GM21737 (cell line): Measurements from ENCODE around the gene ZNF77.
"Not testable (repeated sequence)": the region's sequence is repeated elsewhere in the genome, so short reads cannot be mapped to it uniquely, and the experiment has no call there.

ENCODE experiments used
- ATAC-seq: cut with Tn5 transposase; IDR thresholded peaks from one replicate; pipeline ENCODE4 v1.9.1; 2021; ENCODE audit warnings: mild to moderate bottlenecking, moderate library complexity; ENCODE audit not compliant: unreplicated experiment

Gene ZNF77

DNA sequence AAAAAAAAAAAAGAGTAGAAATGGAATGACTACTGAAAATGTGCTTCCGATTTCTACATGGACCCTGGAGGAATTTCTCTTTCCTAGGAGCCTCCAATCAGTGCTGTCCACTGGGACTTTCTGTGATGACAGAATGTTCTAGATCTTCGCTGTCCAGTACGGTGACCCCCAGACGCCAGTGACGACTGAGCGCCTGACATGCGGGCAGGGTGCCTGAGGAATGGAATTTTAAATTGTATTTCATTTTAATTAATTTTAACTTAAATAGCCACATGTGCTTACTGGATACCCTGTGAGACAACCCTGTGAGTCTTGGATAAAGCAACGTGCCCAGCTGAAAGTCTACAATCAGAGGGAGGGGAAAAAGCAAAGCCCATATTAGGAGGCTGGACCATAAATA is 28.5 kb upstream of the ZNF77 start:
- ATAC-seq: no peak

DNA sequence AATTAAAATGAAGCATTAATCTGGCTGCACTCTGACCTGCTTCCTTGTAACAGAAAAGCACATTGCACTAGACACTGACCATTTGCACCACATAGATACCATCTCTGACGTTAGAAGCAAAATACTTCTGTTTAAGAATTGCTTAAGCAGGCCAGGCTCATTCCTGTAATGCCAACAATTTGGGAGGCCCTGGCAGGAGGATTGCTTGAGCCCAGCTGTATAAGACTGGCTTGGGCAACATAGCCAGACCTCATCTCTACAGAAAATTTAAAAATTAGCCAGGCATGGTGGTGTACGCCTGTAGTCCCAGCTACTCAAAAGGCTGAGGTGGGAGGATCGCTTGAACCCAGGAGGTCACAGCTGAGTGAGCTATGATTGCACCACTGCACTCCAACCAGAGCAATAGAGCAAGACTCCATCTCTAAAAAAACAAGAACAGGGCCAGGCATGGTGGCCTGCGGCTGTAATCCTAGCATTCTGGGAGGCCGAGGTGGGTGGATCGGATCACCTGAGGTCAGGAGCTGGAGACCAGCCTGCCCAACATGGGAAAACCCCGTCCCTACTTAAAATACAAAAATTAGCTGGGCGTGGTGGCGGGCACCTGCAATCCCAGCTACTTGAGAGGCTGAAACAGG is 25.5 kb upstream of the ZNF77 start:
- no peak for ATAC-seq

DNA sequence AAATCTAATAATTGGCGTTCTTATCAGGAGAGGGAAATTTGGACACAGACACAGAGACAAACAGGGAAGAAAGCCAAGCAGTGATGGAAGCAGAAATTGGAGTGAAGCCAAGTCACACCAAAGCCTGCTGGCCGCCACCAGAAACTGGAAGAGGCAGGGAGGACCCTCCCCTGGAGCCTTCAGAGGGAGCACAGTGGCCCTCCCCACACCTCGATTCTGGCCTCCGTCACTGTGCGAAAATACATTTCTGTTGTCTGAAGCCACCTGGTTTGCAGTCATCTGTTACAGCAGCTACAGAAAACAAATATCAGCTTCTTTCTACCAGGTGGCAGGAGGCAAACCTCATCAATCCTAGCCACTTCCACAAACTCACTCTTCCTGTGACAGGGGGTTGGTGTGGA is 24.3 kb upstream of the ZNF77 start:
- ATAC-seq: no peak

DNA sequence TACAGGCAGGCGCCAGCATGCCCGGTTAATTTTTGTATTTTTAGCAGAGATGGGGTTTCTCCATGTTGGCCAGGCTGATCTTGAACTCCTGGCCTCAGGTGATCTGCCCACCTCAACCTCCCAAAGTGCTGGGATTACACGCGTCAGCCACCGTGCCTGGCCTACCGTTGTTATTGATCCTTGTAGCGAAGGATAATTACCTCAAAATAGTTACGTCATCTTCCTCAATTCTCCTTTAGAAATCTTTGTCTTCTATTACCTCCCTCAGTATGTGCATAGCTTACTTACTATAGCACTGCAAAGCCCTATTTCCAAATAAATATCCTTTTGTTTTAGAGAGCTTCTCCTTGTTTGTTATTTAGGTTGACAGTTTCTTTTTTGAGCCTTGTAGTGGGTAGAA is 23.2 kb upstream of the ZNF77 start:
- no peak for ATAC-seq

DNA sequence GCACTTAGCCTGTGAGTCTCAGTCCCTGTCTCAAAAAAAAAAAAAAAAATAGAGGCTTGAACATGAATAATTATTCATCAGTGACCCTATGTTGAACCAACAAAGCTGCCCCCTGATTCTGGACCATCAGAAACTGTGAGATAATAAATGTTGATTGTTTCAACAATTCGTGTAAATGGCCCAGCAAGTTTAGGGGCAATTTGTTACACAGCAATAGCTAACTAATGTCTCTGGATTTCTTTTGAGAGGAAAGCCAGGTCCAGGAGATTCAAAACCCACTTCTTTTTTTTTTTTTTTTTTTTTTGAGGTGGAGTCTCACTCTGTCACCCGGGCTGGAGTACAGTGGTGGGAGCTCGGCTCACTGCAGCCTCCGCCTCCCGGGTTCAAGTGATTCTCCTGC is 20.1 kb upstream of the ZNF77 start:
- ATAC-seq: no peak

DNA sequence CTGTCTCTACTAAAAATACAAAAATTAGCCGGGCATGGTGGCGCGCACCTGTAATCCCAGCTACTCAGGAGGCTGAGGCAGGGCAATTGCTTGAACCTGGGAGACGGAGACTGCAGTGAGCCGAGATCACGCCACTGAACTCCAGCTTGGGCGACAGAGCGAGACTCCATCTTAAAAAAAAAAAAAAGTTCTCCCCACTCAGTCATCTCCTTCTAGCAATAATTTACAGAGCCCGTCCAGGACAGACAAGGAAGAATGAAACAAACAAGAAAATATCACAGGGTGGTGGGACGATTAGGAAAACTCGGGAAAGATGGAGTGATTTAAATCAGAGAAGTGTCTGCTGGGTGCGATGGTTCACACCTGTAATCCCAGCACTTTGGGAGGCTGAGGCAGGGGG is 18.9 kb upstream of the ZNF77 start:
- ATAC-seq: not testable (repeated sequence)

DNA sequence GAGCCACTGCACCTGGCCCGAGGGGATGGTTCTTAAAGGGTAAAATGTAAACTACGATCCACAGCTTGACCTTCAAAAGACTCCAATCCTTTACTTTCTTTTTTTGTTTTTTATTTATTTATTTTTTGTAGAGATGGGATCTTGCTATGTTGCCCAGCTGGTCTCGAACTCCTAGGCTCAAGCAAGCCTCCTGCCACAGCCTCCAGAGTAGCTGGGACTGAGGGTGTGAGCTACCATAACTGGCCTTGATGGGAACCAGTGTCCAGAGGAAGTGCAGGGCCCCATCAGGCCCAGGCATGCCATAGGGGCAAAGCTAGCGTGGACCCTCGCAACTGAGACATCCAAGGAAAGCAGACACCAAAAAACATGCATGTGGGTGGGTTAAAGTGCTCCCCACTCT is 18.4 kb upstream of the ZNF77 start:
- ATAC-seq: no peak

DNA sequence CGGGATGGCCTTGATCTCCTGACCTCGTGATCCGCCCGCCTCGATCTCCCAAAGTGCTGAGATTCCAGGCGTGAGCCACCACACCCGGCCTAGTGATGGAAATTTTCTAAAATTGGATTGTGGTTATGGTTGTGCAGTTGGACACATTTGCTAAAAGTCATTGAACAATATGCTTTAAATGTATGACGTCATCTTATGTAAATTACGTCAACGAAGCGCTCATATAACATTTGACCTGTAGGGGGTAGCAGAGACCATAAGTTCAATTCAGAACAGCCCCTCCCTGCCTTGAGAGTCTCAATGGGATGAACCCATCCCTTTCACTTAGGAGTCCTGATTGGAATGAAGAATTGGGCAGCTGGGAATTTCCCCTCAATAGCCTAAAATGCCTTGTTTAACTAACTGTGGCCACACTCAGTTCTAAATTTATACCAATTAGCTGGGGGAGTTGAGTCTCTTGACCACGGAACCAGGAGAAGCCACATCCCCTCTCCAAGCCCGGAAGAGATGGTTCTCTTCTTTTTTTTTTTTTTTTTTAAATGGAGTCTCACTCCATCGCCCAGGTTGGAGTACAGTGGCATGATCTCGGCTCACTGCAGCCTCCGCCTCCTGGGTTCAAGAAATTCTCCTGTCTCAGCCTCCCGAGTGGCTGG is 17.4 kb upstream of the ZNF77 start:
- no peak for ATAC-seq

DNA sequence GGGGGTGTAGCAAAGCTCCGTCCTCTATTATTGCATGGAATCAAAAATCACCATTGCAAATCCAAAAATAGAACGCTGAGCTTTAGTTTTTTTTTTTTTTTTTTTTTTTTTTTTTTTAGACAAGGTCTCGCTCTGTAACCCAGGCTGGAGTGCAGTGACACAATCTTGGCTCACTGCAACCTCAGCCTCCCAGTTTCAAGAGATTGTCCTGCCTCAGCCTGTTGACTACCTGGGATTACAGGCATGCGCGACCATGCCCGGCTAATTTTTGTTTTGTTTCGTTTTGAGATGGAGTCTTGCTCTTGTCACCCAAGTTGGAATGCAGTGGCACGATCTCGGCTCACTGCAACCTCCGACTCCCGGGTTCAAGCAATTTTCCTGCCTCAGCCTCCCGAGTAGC is 15.3 kb upstream of the ZNF77 start:
- ATAC-seq: no peak

DNA sequence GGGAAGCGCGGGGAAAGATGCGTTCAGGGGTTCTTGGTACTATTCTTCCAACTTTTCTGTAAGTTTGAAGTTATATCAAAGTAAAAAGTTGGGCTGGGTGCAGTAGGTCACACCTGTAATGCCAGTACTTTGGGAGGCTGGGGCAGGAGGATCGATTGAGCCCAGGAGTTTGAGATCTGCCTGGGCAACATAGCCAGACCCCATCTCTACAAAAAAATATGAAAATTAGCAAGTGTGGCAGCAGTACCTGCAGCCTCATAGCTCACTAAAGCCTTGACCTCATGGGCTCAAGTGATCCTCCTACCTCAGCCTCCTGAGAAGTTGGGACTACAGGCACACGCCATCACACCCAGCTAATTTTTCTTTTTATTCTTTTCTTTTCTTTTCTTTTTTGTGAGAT is 12.4 kb upstream of the ZNF77 start:
- ATAC-seq: no peak

DNA sequence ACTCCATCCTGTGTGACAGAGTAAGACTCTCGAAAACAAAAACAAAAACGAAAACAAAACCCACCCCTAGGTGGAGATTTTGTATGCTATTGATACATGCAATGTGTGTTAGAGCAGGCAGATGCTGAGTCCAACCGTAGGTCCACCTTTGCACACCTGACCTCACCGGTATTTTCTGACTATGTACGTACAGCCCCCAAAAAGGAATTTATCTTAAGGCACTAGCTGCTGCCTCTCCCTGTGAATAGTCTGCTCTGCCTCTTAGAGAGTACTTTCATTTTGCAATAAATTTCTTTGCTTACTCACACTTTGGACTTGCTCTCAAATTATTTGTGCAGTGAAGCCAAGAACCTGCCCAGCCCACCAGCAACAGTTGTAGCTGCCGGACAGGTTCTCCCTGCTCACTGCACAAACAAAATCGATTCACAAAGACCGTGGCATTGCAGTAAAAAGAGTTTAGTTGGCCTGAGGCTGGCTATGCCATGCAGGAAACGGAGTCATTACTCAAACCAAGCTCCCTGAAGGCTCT is 8.2 kb upstream of the ZNF77 start:
- ATAC-seq: no peak

DNA sequence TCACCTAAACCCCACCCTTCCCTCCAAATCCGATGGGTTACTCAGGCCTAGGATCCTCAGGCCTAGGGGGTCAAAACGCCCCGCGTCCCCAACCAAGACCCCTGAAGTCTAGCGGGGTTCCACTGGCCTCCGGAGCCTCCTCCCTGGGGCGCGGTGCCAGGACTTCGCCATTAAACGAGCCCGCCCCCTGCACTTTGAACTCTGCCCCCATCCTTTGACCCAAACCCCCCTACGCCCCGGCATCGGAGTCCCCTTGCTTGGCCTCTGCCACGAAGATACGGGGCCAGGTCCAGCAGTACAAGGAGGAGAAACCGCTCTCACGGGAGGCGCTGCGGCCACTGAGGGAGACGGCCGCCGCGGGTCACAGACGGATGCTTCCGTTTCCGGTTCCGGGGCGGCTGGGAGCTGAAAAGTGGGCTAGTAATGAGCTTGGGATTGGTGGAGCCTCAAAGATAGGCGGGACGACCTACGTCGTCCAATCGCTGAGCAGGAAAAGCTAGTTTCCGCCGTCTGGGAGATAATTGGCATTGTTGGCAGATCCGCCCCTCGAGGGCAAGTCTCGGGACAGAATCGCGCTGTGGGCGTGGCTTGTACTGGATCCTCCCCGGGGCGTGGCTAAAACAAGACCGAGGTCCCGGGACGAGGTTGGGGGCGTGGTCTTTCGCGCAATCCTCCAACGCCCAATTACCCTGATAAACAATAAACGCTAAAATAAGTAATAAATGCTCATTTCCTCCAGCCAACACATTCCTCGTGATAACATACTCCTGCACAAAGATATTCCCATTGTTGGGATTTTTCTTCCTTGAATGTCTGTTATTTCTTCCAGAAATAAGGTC is 5.7 kb upstream of the ZNF77 start:
- peak; percentile 87 for ATAC-seq

DNA sequence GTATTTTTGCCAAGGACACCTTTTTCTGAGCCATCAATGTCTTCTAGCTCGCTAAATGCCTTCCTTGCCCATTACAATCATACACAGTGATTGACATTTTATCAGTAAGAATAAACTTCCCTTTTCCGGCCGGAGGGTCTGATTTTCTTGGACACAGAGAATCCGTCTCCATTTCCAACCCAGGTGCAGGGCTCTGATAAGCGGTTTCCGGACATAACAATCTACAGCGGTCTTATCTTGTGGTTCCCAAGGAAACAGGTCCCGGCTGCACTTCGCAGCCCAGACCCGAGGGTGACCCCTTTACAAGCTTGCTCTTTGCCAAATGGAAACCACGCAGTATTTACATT is 5.1 kb upstream of the ZNF77 start:
- ATAC-seq: no peak

DNA sequence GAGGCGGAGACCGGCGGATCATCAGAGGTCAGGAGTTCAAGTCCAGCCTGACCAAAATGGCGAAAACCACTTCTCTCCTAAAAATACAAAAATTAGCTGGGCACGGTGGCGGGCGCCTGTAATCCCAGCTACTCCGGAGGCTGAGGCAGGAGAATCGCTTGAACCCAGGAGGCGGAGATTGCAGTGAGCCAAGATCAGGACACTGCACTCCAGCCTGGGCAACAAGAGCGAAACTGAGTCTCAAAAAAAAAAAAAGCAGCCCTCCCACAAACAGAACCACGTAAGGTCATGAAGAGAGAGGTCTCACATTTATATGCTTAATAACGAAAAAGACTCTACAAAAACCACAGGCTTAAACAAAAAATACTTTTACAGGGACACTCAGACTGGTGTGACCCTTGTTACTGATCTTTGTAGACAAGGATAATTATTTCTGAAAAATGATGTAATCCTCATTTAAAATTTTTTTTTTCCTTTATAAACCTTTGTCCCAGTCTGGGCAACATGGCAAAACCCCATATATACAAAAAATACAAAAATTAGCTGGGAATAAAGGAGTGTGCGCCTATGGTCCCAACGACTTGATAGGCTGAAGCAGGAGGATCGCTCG is 909 bp upstream of the ZNF77 start:
- no peak for ATAC-seq

DNA sequence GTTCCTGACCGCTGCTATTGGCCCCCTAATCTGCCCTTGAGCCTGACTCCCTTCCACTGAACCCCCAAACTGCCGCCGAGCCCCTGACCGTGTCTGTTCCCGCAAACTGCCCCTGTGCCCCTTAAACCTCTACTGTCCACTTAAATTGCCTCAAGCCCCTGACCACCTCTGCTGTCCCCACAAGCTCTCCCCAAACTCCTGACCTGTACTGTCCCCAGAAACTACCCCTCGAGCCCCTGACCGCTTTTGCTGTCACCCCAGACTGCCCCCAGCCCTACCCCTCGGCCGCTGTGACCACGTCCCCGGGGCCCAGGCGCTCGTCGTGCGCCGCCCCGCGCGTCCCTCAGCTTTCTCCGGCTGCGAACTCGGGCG is 382 bp downstream of the ZNF77 start:
- ATAC-seq: no peak

DNA sequence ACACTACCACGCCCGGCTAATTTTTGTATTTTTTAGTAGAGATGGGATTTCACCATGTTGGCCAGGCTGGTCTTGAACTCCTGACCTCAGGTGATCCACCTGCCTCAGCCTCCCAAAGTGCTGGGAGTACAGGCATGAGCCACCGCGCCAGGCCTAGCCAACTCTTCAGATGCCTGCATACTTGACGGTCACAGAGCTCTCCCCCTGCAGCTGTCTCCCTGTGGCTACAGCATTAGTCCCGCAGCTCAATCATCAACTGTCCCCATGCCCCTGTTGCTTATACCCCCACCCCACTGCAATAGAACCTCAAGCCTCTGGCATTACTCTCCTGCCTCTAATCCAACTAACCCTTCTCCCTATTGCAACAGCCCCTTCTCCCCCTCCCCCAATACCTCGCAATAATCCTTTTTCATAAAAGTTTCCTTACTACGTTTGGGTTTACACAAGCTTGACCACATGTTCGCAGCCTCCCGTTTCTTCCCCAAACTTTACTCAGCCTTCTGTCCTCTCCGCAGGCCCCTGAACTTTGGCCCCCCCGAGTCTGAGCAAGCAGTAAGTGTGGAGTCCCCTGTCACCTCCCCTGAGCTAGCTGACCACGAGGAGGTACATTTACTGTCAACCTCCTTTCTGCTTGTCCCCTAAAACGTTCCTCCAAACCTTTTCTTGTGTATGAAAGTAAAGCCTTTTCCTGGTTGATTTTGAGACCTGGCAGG is 1.7 kb downstream of the ZNF77 start:
- ATAC-seq: no peak

DNA sequence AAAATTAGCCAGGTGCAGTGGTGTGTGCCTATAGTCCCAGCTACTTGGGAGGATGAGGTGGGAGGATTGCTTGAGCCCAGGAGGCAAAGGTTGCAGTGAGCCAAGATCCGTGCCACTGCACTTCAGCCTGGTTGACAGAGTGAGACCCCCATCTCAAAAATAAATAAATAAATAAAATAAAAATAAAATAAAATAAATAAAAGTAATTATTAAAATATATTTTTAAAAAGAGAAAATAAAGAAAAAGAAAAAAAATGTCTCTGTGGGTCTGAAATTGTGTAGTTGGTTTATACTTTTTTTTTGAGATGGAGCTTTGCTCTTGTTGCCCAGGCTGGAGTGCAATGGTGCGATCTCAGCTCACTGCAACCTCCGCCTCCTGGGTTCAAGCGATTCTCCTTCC is 8.9 kb downstream of the ZNF77 start:
- ATAC-seq: not testable (repeated sequence)

DNA sequence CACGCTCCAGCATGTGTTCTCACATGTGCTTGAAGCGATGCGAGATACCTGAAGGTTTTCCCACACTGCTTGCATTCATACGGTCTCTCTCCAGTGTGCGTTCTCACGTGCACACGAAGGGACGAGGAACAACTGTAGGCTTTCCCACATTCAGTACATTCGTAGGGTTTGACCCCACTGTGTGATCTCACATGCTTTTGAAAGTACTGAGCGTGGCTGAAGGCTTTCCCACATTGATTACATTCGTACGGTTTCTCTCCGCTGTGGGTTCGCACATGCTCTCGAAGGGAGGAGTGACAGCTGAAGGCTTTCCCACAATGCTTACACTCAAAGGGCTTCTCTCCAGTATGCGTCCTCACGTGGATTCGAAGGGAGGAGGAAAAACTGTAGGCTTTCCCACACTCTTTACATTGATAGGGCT is 11.3 kb downstream of the ZNF77 start:
- ATAC-seq: no peak

DNA sequence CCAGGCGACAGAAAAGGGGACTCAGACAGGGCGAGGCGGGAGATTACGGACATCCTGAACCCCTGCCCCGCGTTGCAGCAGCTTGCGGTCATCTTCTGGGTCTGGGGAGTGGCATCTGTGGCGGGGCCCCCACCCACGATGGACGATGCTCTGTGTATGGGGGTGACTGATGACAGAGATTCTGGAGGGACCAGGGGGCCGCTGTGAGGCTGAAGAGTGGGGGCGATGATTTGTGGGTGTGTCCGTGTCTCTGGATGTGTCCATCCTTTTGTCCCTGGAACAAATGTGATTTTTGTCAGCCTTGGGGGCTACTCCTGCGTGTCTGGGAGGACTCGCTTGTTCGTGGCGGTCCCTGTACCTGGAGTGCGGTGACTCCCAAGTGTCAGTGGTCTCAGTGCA is 17.7 kb downstream of the ZNF77 start:
- ATAC-seq: no peak

DNA sequence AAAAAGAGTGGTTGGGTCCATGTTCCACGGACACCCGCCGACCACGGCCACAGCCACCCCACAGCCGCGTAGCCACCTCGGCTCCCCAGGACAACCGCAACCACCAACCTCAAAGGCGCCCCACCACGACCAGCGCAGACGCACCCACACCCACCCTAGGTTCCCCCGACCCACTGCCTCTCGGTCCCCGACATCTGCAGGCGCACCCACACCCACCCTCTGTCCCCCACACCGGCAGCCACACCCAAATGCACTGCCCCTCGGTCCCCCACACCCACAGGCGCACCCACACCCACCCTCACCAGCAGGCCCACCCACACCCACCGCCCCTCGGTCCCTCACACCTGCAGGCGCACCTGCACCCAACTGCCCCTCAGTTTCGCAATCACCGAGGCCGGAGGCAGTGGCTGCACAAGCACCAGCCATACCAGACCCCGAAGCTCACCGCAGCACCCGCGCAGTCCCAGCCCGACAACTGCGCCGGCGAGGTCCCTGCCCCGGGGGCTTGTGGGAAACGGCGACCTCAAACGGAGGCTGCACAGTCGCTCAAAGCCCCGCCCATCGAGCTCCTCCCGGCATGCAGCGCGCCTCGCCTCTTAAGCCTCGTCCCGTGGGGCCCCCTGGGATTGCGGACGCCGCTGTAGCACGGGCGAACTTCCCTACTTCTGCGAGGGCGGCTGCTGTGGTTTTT is 18.3 kb downstream of the ZNF77 start:
- ATAC-seq: no peak
